Epithelial cell of esophagus (primary cell): ENCODE data around the gene KCNA3.
A peak's percentile ranks its signal among the peaks of the same experiment; 100 is the strongest.

Experiments
- DNase-seq: peaks from one replicate; pipeline ENCODE4 v3.0.0; 2010; ENCODE audit warnings: low read depth
- H3K4me3 ChIP-seq: 2 replicates; pipeline ENCODE4 v1.5.1; 2011; ENCODE audit warnings: mild to moderate bottlenecking, low read length, control low read depth
- TF ChIP-seq, protein P1 (sequence below): IDR thresholded peaks from 2 replicates; pipeline ENCODE4 v1.5.1; 2011; ENCODE audit warnings: low read depth, mild to moderate bottlenecking, low read length, control low read depth, inconsistent platforms; ENCODE audit not compliant: insufficient read depth; ENCODE audit errors: missing control alignments

The KCNA3 gene

DNA sequence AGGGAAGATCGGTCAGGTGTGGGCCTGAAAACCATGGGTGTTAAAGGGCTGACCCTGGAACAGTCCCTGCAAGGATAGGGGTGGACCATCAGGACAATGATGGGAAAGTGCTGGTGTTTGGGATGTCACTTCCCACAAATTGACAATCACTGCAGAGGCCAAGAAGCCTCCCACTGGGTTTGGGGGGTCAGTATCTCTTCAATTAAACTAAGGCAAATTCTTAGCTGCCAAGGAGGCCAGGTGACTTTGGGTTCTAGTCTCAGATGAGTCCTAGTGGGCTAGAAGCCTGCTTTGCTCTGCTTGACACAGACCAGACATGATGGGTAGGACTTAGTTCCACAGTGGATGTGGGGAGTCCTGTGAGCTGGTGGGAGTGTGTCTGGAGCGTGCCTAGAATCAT lies 39.3 kb downstream of the KCNA3 start:
- DNase-seq: no peak
- no peak overlapping the region for H3K4me3 ChIP-seq
- TF ChIP-seq, protein P1, sequence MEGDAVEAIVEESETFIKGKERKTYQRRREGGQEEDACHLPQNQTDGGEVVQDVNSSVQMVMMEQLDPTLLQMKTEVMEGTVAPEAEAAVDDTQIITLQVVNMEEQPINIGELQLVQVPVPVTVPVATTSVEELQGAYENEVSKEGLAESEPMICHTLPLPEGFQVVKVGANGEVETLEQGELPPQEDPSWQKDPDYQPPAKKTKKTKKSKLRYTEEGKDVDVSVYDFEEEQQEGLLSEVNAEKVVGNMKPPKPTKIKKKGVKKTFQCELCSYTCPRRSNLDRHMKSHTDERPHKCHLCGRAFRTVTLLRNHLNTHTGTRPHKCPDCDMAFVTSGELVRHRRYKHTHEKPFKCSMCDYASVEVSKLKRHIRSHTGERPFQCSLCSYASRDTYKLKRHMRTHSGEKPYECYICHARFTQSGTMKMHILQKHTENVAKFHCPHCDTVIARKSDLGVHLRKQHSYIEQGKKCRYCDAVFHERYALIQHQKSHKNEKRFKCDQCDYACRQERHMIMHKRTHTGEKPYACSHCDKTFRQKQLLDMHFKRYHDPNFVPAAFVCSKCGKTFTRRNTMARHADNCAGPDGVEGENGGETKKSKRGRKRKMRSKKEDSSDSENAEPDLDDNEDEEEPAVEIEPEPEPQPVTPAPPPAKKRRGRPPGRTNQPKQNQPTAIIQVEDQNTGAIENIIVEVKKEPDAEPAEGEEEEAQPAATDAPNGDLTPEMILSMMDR: no peak

DNA sequence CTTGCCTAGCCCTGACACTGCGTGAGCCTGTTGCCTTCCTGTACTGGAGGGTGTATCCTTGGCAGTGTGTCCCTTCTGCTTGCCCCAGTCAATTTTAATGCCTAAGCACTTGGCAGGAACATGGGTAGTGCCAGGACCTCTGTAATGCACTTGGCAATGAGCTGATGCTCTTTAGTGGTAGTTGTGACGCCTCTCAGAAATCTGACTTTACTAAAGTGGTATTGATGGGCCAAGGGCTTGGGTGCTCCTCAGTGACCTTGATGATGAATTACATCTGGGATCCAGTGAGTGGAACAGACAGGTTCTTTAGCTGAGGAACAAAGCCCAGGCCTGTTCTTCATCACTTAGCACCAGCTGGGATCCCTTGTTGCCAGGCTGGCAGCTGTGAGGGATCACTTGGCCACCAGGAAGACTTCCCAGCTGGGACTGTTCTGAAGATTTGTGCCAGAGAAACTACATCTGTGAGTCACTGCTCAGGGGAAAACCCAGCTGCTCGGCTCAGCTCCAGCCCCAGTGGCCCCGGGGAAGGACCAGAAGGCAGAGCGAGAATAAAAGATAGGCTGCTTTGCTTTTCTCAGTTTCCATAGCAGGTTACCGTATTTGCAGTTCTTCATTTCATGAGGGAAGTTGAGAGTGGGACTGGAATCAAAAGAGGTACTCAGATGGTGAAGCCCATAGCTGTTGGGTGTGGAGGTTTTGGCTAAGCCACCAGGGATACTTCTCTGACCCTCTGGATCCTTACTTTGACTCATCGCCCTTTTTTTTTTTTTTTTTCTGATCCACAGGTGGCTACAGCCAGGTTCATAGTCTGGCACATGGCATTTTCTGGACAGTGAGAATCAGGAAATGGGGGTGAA lies 40.1 kb downstream of the KCNA3 start:
- no peak overlapping the region for H3K4me3 ChIP-seq
- DNase-seq: peak; percentile 70

DNA sequence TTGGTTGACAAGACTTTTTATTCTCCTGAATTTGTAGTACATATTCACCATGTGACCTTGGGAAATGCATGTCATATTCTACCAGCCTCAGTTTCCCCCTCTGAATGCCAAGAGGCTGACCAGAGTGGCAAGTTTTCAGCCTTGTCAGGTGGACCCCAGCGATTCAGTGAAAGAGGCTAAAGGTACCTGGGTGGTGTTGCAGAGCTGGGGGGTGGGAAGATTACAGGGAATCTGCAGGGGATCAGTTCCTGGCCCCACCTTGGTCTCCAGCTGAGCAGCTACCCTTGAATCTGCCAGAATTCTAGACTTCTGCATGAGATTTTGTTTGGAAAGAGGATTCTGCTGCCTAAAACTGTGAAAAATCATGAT lies 40.7 kb downstream of the KCNA3 start:
- TF ChIP-seq, protein P1: no peak
- H3K4me3 ChIP-seq: no peak overlapping the region
- DNase-seq: no peak

More for the DNA sequence above, 40.1 kb downstream of the KCNA3 start:
- TF ChIP-seq, protein P1: no peak

DNA sequence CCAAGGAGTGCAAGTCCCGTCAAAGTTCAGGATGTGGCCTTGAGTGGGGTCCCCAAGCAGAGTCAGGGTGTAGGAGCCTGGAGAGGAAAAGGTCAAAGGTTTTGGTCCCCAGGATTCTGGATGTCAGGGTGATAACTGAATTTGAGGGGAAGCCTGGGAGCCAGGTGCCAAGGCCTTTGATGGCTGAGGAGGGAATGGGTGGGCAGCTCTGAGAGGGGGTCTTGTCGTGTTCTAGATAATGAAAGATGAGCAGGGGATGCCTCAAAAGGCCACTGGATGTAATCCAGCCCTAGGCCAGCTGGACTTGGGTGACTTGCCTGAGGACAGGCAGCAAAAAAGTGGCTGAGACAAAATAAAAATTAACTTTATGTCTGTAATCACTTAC lies 41.1 kb downstream of the KCNA3 start:
- TF ChIP-seq, protein P1: no peak
- DNase-seq: no peak
- H3K4me3 ChIP-seq: no peak overlapping the region

DNA sequence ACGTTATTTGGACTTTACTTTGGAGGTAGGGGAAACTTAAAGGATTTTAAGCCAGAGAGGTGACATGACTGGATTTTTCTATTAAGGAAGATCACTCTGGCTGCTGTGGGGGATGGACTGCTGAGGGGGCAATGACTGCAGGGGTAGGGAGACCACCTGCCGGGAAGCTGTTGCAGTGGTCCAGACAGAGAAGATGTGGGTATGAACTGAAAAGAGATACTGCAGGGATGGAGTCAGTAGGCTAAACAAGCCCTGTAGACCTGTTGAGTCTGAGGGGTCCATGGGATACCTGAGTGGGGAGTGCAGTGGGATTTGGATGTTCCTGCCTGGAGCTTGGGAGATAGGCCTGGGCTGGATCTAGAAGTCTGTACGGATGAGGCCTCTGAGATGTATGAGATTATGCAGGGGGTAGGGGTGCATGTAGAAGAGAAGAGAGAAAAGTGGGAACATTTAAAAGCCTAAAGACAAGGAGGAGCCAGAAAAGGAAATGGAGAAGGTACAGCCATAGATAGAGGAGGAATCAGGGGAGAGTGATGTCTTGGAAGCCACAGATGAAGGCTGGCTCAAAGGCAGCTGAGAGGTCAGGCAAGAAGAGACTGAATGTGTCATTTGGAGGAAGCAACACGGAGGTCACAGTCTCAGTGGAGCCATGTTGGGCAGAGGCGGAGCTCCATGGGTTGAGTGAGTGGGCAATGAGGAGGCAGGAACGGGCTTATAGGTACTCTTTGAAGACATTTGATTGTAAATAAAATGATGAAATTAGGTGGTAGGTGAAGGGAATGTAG lies 42.7 kb downstream of the KCNA3 start:
- no peak overlapping the region for H3K4me3 ChIP-seq
- no peak for DNase-seq
- TF ChIP-seq, protein P1: no peak

DNA sequence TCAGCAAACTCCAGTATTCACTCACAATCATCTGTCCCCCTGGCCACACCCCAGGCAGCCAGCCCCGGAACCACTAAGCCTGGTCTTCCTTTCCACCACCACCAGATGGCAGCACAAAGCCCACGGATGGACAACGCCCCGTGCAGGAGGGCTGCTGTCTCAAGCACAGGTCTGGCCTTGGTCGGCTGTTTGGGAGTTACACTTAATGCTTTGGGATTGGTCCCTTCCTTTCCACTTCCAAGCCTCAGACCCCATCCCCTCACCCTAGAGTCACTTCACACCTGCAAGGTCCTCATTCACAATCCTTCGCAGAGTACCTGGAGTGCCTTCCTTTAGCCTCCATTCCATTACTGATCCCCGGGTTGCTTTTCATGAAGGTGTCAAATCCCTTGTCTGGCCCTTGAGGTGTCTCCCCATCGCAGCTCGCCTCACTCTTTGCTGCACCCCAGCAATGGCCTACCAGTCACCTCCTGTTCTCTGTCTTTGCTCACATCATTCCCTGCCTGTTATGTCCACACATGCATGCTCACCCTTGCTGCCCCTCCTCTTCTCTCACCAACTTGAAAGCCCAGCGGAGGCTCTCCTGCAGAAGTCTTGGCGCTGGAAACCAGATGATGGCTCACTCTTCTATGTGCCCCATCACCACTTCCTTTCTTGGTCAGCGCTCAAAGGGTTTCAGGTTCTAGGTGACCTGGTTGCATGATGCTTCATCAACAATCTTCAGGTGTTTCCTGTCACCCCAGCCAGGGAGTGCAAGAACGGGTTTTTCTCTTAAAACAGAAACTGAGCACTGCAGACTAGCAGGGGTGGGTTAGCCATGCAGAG lies 43.7 kb downstream of the KCNA3 start:
- H3K4me3 ChIP-seq: no peak overlapping the region
- DNase-seq: peak; percentile 72
- TF ChIP-seq, protein P1: peak; percentile 87
